HCT116 (cell line): ENCODE measurements around the gene ACOXL. TPM values are rescaled to one million over a fixed set of nuclear protein-coding genes. Genes with fewer than 3 reads are reported as not detected.

Experiments
- ATAC-seq: fragments of 200-7000 bp; cut with Tn5 transposase; 2 replicates; pipeline ENCODE4 v1.9.1; 2020; ENCODE audit warnings: mild to moderate bottlenecking, moderate library complexity
- BruUV-seq: library from RNA; stranded (reverse); fragments of 400-500 nt; replicated peaks from 2 replicates; lab custom pipeline; 2021; lab: Mats Ljungman, UMichigan
- CTCF ChIA-PET: fragments of 300-600 bp; sonication (Branson Sonifier 250); formaldehyde crosslinking; loops from one replicate; lab custom pipeline; 2021; ENCODE audit warnings: antibody characterized with exemption; lab: Charles Lee
- POLR2A ChIA-PET: fragments of 300-600, 350-600 bp; sonication (Branson Sonifier 250); formaldehyde crosslinking; loops from one replicate; lab custom pipeline; 2021; ENCODE audit warnings: antibody characterized with exemption; lab: Charles Lee
- RAD21 ChIA-PET, 2 experiments: fragments of 300-600 bp; sonication (Branson Sonifier 250); formaldehyde crosslinking; loops; one replicate each; lab custom pipeline; 2023; ENCODE audit warnings: low total read pairs in 2 of 2; ENCODE audit not compliant: uncharacterized antibody in 2 of 2, unreplicated experiment in 2 of 2, low non-redundant PET in 1 of 2; lab: Charles Lee
- DNase-seq: peaks from one replicate; pipeline ENCODE4 v3.0.0-alpha.2; 2010; ENCODE audit warnings: low read depth, low spot score
- H2AFZ ChIP-seq: fragments of 200-600 bp; shearing (Covaris generic), sonication (generic); 2 replicates; pipeline ENCODE4 v1.6.1; 2017; ENCODE audit warnings: low read depth, mixed run types, mixed read lengths, antibody characterized with exemption, low read length; ENCODE audit not compliant: poor library complexity, severe bottlenecking
- H3K27ac ChIP-seq: 2 replicates; pipeline ENCODE4 v1.5.1; 2012; ENCODE audit warnings: low read depth, low read length
- H3K27me3 ChIP-seq: fragments of 200-600 bp; sonication (generic); 2 replicates; pipeline ENCODE4 v1.6.1; 2016; ENCODE audit warnings: mixed run types, low read length, mixed read lengths; ENCODE audit not compliant: insufficient read depth
- H3K36me3 ChIP-seq, 2 experiments: fragments of 200-500 bp in 1 of 2; fragments of 200-600 bp in 1 of 2; sonication (Bioruptor generic) in 1 of 2; sonication (generic) in 1 of 2; 2 replicates each; pipeline versions ENCODE4 v1.5.1 to v1.6.1; 2014 to 2016; ENCODE audit warnings: low read length in 2 of 2, inconsistent platforms in 1 of 2, mixed read lengths in 1 of 2, mixed run types in 1 of 2; ENCODE audit not compliant: insufficient read depth in 2 of 2, control insufficient read depth in 1 of 2
- H3K4me1 ChIP-seq, 2 experiments: fragments of 200-600 bp in 1 of 2; sonication (generic) in 1 of 2; 2 replicates each; pipeline versions ENCODE4 v1.5.1 to v1.6.1; 2012 to 2017; ENCODE audit warnings: low read length in 2 of 2, inconsistent platforms in 1 of 2, mild to moderate bottlenecking in 1 of 2, mixed read lengths in 1 of 2, mixed run types in 1 of 2, moderate library complexity in 1 of 2; ENCODE audit not compliant: insufficient read depth in 2 of 2, control insufficient read depth in 1 of 2
- H3K4me2 ChIP-seq: fragments of 200-600 bp; sonication (generic); 2 replicates; pipeline ENCODE4 v1.6.1; 2017; ENCODE audit warnings: mixed run types, low read length, mixed read lengths
- H3K4me3 ChIP-seq, 2 experiments: fragments of 200-600 bp in 1 of 2; sonication (generic) in 1 of 2; replicated peaks in 1 of 2; 2 replicates each; pipeline ENCODE4 v1.5.1; 2011 to 2016; ENCODE audit warnings: low read length in 2 of 2, control low read depth in 1 of 2, low read depth in 1 of 2, mild to moderate bottlenecking in 1 of 2, mixed read lengths in 1 of 2, mixed run types in 1 of 2
- H3K79me2 ChIP-seq: fragments of 200-600 bp; sonication (generic); 2 replicates; pipeline ENCODE4 v1.6.1; 2017; ENCODE audit warnings: mild to moderate bottlenecking, mixed run types, low read length, moderate library complexity, mixed read lengths; ENCODE audit not compliant: insufficient read depth
- H3K9ac ChIP-seq: fragments of 200-600 bp; sonication (generic); 2 replicates; pipeline ENCODE4 v1.6.1; 2016; ENCODE audit warnings: low read length, mixed read lengths
- H3K9me2 ChIP-seq: fragments of 200-600 bp; sonication (generic), shearing (Covaris generic); 2 replicates; pipeline ENCODE4 v1.6.1; 2017; ENCODE audit warnings: mixed run types, mild to moderate bottlenecking, moderate library complexity; ENCODE audit not compliant: insufficient read depth
- H3K9me3 ChIP-seq, 2 experiments: fragments of 200-500 bp in 1 of 2; fragments of 200-600 bp in 1 of 2; sonication (Bioruptor generic) in 1 of 2; sonication (generic) in 1 of 2; 2 replicates each; pipeline ENCODE4 v1.6.1; 2014 to 2017; ENCODE audit warnings: low read length in 2 of 2, mixed read lengths in 2 of 2, inconsistent platforms in 1 of 2, low read depth in 1 of 2, mild to moderate bottlenecking in 1 of 2, mixed run types in 1 of 2, moderate library complexity in 1 of 2; ENCODE audit not compliant: control insufficient read depth in 1 of 2, insufficient read depth in 1 of 2
- H4K20me1 ChIP-seq: fragments of 200-600 bp; sonication (generic), shearing (Covaris generic); 2 replicates; pipeline ENCODE4 v1.6.1; 2017; ENCODE audit warnings: mixed run types, mild to moderate bottlenecking, moderate library complexity; ENCODE audit not compliant: insufficient read depth
- CBX3 ChIP-seq: IDR thresholded peaks from 2 replicates; pipeline ENCODE4 v1.6.1; 2012; ENCODE audit warnings: low read depth
- CEBPB ChIP-seq: IDR thresholded peaks from 2 replicates; pipeline ENCODE4 v1.6.1; 2012; ENCODE audit warnings: low read depth
- ELF1 ChIP-seq: IDR thresholded peaks from 2 replicates; pipeline ENCODE4 v1.6.1; 2012; ENCODE audit warnings: low read depth, borderline replicate concordance
- EZH2phosphoT487 ChIP-seq: fragments of 200-600 bp; IDR thresholded peaks from 2 replicates; pipeline ENCODE4 v1.6.1; 2018; ENCODE audit warnings: antibody characterized with exemption, borderline replicate concordance
- JUND ChIP-seq: IDR thresholded peaks from 2 replicates; pipeline ENCODE4 v1.6.1; 2012
- POLR2AphosphoS5 ChIP-seq: IDR thresholded peaks from 2 replicates; pipeline ENCODE4 v1.6.1; 2011; ENCODE audit warnings: mild to moderate bottlenecking, low read depth, low read length, moderate library complexity
- RAD21 ChIP-seq: IDR thresholded peaks from 2 replicates; pipeline ENCODE4 v1.6.1; 2012; ENCODE audit warnings: low read depth, mild to moderate bottlenecking
- SIN3A ChIP-seq: IDR thresholded peaks from 2 replicates; pipeline ENCODE4 v1.6.1; 2012; ENCODE audit warnings: low read depth
- SP1 ChIP-seq: IDR thresholded peaks from 2 replicates; pipeline ENCODE4 v1.6.1; 2012; ENCODE audit warnings: low read depth
- TCF7L2 ChIP-seq: IDR thresholded peaks from 2 replicates; pipeline ENCODE4 v1.7.0; 2011; ENCODE audit warnings: borderline replicate concordance, inconsistent platforms; ENCODE audit not compliant: insufficient read depth, insufficient read length; ENCODE audit errors: extremely low read depth
- YY1 ChIP-seq: IDR thresholded peaks from 2 replicates; pipeline ENCODE4 v1.6.1; 2011; ENCODE audit warnings: low read length, low read depth, moderate library complexity, mild to moderate bottlenecking; ENCODE audit not compliant: insufficient replicate concordance; ENCODE audit errors: extremely low read depth
- ZBTB33 ChIP-seq: IDR thresholded peaks from 2 replicates; pipeline ENCODE4 v1.6.1; 2011; ENCODE audit warnings: mild to moderate bottlenecking, low read length, moderate library complexity; ENCODE audit not compliant: insufficient replicate concordance; ENCODE audit errors: extremely low read depth
- ZFX ChIP-seq: fragments of 450-650 bp; IDR thresholded peaks from 2 replicates; pipeline ENCODE4 v1.6.1; 2017
- ZNF274 ChIP-seq: fragments of 200-500 bp; sonication (Bioruptor generic); IDR thresholded peaks from 2 replicates; pipeline ENCODE4 v1.6.1; 2014; ENCODE audit warnings: mild to moderate bottlenecking, low read depth, low read length, inconsistent platforms
- intact Hi-C: fragments of 100-400 bp; cut with micrococcal nuclease; formaldehyde crosslinking; loops from 2 replicates; pipeline ENCODE4 v1.10.0; 2022
- total RNA-seq: library from RNA; stranded (reverse); gene quantifications from one replicate; pipeline ENCODE4 v1.2.1, GENCODE V29; 2021; ENCODE audit not compliant: unreplicated experiment
- TF ChIP-seq, protein P1 (sequence below): IDR thresholded peaks from 2 replicates; pipeline ENCODE4 v1.6.1; 2012

Gene ACOXL
- total RNA-seq, 1 experiment from 2014 or later, result 5.5 TPM

GRCh38 chr2:111140815-111141214 is 408.4 kb downstream of the ACOXL start:
- H3K4me3 ChIP-seq, result no peak overlapping the region
- H3K79me2 ChIP-seq, result peaks cover 44% of the 10 kb centered on the region
- ATAC-seq, result no peak
- no peak overlapping the region for H3K27ac ChIP-seq
- no peaks in the 10 kb centered on the region for H4K20me1 ChIP-seq
- H3K9me2 ChIP-seq, result no peaks in the 10 kb centered on the region
- H3K36me3 ChIP-seq, result peaks cover 9 to 11% of the 10 kb centered on the region in 2 experiments; a peak in 1 of 4 replicates
- POLR2A ChIA-PET, result no interaction called here
- BruUV-seq, result no TSS peak
- H3K4me1 ChIP-seq, result no peaks in the 10 kb centered on the region
- H3K4me2 ChIP-seq, result no peak overlapping the region
- no peak overlapping the region for H2AFZ ChIP-seq
- DNase-seq, result no peak
- no peaks in the 10 kb centered on the region for H3K27me3 ChIP-seq
- H3K9ac ChIP-seq, result no peak overlapping the region
- CTCF ChIA-PET, result no interaction called here
- TF ChIP-seq RAD21 (no peak), TCF7L2 (no peak), ZFX (no peak)
- intact Hi-C loops, result no loop called here
- RAD21 ChIA-PET, result no interaction called here
- no peaks in the 10 kb centered on the region for H3K9me3 ChIP-seq

DNA sequence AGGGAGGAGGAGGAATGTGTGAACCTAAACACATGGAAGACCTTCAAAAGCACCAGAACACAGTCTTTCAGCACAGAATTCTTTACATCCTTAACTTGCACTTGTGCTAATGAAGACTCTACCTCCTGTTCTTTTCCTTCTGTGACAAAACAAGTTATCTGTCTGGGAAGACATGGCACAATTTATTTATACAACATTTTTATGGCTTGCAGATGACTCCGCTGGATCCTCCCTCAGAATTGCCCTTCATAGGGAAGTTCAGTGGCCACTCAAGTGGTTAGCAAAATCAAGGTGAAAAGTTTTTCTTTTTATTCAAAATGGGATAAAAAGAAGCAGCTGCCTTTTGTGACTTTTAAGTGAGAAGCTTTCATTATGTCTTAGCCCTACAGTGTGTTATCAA is 409.7 kb downstream of the ACOXL start:
- peaks cover 31% of the 10 kb centered on the region for H3K79me2 ChIP-seq
- intact Hi-C loops, result no loop called here
- ChIA-PET CTCF (no interaction called here), POLR2A (interaction anchor here (0.6 kb wide), 1 partner anchor 25 kb away, joined by 3 read pairs; no protein-coding TSS in a partner anchor), RAD21 (interaction anchor here in 1 of 2 experiments (0.6 kb wide), 1 partner anchor 163 kb away, joined by 3 read pairs; no protein-coding TSS in a partner anchor)
- H3K9me3 ChIP-seq, result no peaks in the 10 kb centered on the region
- DNase-seq (no peak), ATAC-seq (no peak)
- no peak overlapping the region for H3K4me2 ChIP-seq
- H3K9me2 ChIP-seq, result no peaks in the 10 kb centered on the region
- no peak overlapping the region for H3K4me3 ChIP-seq
- no peak for TF ChIP-seq EZH2phosphoT487
- no peak for TF ChIP-seq TCF7L2
- TF ChIP-seq ZBTB33, result no peak
- no peak for TF ChIP-seq YY1
- no peak for TF ChIP-seq CBX3
- no peak for TF ChIP-seq ELF1
- TF ChIP-seq CEBPB, result no peak
- TF ChIP-seq ZFX, result no peak
- TF ChIP-seq ZNF274, result no peak
- TF ChIP-seq SP1, result no peak
- no peak for TF ChIP-seq POLR2AphosphoS5
- TF ChIP-seq SIN3A, result no peak
- TF ChIP-seq JUND, result no peak
- TF ChIP-seq, protein P1, sequence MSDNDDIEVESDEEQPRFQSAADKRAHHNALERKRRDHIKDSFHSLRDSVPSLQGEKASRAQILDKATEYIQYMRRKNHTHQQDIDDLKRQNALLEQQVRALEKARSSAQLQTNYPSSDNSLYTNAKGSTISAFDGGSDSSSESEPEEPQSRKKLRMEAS, result no peak
- H3K9ac ChIP-seq, result no peak overlapping the region
- no peak overlapping the region for H2AFZ ChIP-seq
- H4K20me1 ChIP-seq, result no peaks in the 10 kb centered on the region
- no peaks in the 10 kb centered on the region for H3K4me1 ChIP-seq
- H3K27me3 ChIP-seq, result no peaks in the 10 kb centered on the region
- no TSS peak for BruUV-seq
- peaks cover 4 to 6% of the 10 kb centered on the region in 2 experiments; a peak in 1 of 4 replicates for H3K36me3 ChIP-seq
- no peak overlapping the region for H3K27ac ChIP-seq
